ENCODE measurements around the gene NAB2.

GRCh38 chr12:57048423-57049118 is 40.3 kb upstream of the NAB2 start:
- no peak for TF ChIP-seq FOXM1 (IDR thresholded peaks at IDR 0.05; ENCODE audit: borderline replicate concordance)
- no peak for TF ChIP-seq TARDBP (IDR thresholded peaks at IDR 0.05)
- no peak for TF ChIP-seq ELF4 (IDR thresholded peaks at IDR 0.05)
- TF ChIP-seq CTBP1 (IDR thresholded peaks at IDR 0.05; ENCODE audit: borderline replicate concordance): no peak
- no peak for TF ChIP-seq BHLHE40 (IDR thresholded peaks at IDR 0.05; ENCODE audit: borderline replicate concordance)
- TF ChIP-seq FOXA1 (IDR thresholded peaks at IDR 0.05): no peak
- no peak for TF ChIP-seq ARNT (IDR thresholded peaks at IDR 0.05)
- TF ChIP-seq ZNF384 (IDR thresholded peaks at IDR 0.05): no peak
- TF ChIP-seq SP1 (IDR thresholded peaks at IDR 0.05): no peak
- TF ChIP-seq HDGF (IDR thresholded peaks at IDR 0.05; ENCODE audit: borderline replicate concordance): no peak
- no peak for TF ChIP-seq NFRKB (IDR thresholded peaks at IDR 0.05)
